HepG2 (cell line): Measurements from ENCODE around the gene DCUN1D3. TPM values are rescaled to one million over a fixed set of nuclear protein-coding genes. Genes with fewer than 3 reads are reported as not detected.
A peak's percentile ranks its signal among the peaks of the same experiment; 100 is the strongest.

ENCODE experiments used
- ETV6 ChIP-seq: sonication (generic); formaldehyde crosslinking; conservative IDR thresholded peaks from 2 replicates; pipeline ENCODE4 v1.4.0; 2020; ENCODE audit warnings: missing genetic modification reagents
- HMGA1 ChIP-seq: sonication (generic); formaldehyde crosslinking; conservative IDR thresholded peaks from 2 replicates; pipeline ENCODE4 v1.4.0; 2020; ENCODE audit warnings: missing genetic modification reagents
- PRPF4 ChIP-seq: fragments of 200-400 bp; formaldehyde crosslinking; IDR thresholded peaks from 2 replicates; pipeline ENCODE4 v1.6.1; 2016; ENCODE audit warnings: low read length, low read depth; ENCODE audit not compliant: poor library complexity, severe bottlenecking
- RAD51 ChIP-seq: fragments of 450-650 bp; IDR thresholded peaks from 2 replicates; pipeline ENCODE4 v1.6.1; 2016; ENCODE audit warnings: borderline replicate concordance
- RORA ChIP-seq: sonication (generic); formaldehyde crosslinking; IDR thresholded peaks from 2 replicates; pipeline ENCODE4 v1.5.0; 2020; ENCODE audit warnings: mild to moderate bottlenecking, missing genetic modification reagents, moderate library complexity
- SNAPC5 ChIP-seq: sonication (generic); formaldehyde crosslinking; IDR thresholded peaks from 2 replicates; pipeline ENCODE4 v1.8.1; 2023; ENCODE audit warnings: mild to moderate bottlenecking, missing genetic modification reagents, borderline replicate concordance
- SRSF9 ChIP-seq: fragments of 200-400 bp; formaldehyde crosslinking; IDR thresholded peaks from 2 replicates; pipeline ENCODE4 v1.6.1; 2018; ENCODE audit warnings: borderline replicate concordance, mild to moderate bottlenecking, low read depth, low read length; ENCODE audit not compliant: insufficient read depth, poor library complexity, severe bottlenecking
- ZBTB1 ChIP-seq: sonication (generic); formaldehyde crosslinking; IDR thresholded peaks from 2 replicates; pipeline ENCODE4 v1.4.0; 2020; ENCODE audit warnings: missing genetic modification reagents, borderline replicate concordance
- ZBTB42 ChIP-seq: sonication (generic); formaldehyde crosslinking; IDR thresholded peaks from 2 replicates; pipeline ENCODE4 v1.5.0; 2020; ENCODE audit warnings: mild to moderate bottlenecking, missing genetic modification reagents
- ZNF430 ChIP-seq: sonication (generic); formaldehyde crosslinking; IDR thresholded peaks from 2 replicates; pipeline ENCODE4 v1.9.0; 2021; ENCODE audit warnings: mild to moderate bottlenecking, missing genetic modification reagents
- ZNF616 ChIP-seq: sonication (generic); formaldehyde crosslinking; IDR thresholded peaks from 2 replicates; pipeline ENCODE4 v1.5.0; 2020; ENCODE audit warnings: low read depth, mild to moderate bottlenecking, missing genetic modification reagents
- ZNF646 ChIP-seq: sonication (generic); formaldehyde crosslinking; IDR thresholded peaks from 2 replicates; pipeline ENCODE4 v1.9.0; 2021; ENCODE audit warnings: mild to moderate bottlenecking, missing genetic modification reagents
- ZNF780A ChIP-seq: sonication (generic); formaldehyde crosslinking; IDR thresholded peaks from 2 replicates; pipeline ENCODE4 v1.8.0; 2022; ENCODE audit warnings: mild to moderate bottlenecking, missing genetic modification reagents, moderate library complexity
- polyA plus RNA-seq, 8 experiments: library from polyadenylated mRNA; depleted of rRNA in 3 of 8; stranded (reverse) in 7 of 8; unstranded in 1 of 8; fragments of >200 nt; fragmentation: Illumina TruSeq in 4 of 8; extraction: Trizol in 4 of 8; gene quantifications; 2 replicates each; pipeline versions ENCODE4 v1.2.1 to v1.2.3, GENCODE V29; 2011 to 2016; ENCODE audit warnings: low read depth in 4 of 8, missing spikeins in 1 of 8, mixed read lengths in 1 of 8; ENCODE audit not compliant: insufficient read depth in 1 of 8
- total RNA-seq, 5 experiments: library from RNA; depleted of rRNA; stranded (reverse); fragments of >200 nt; fragmentation: Illumina TruSeq; extraction: Trizol; gene quantifications; 2 replicates each; pipeline ENCODE4 v1.2.3, GENCODE V29; 2016; ENCODE audit warnings: low read depth in 1 of 5
- TF ChIP-seq, protein P1 (sequence below): sonication (generic); formaldehyde crosslinking; IDR thresholded peaks from 2 replicates; pipeline ENCODE4 v1.5.1; 2020; ENCODE audit warnings: missing genetic modification reagents, mild to moderate bottlenecking, borderline replicate concordance
- TF ChIP-seq, protein P2 (sequence below): sonication (generic); formaldehyde crosslinking; IDR thresholded peaks from 2 replicates; pipeline ENCODE4 v1.9.0; 2021; ENCODE audit warnings: missing genetic modification reagents, borderline replicate concordance

The DCUN1D3 gene
- total and polyA plus RNA-seq, 2 of the 13 experiments (the other 11 are each of a cell fraction or from before 2014, with no cell fraction given): 5.0 to 19.3 TPM

GRCh38 chr16:20806168-20807050, 93.7 kb downstream of the DCUN1D3 start, which contains the start of the genes ERI2 and REXO5 (continued):
- no peak; the same call in 1 of the 2 replicates for TF ChIP-seq ZBTB1 (CRISPR knock-in tag)
- peak; percentile 97 for TF ChIP-seq ETV6
- TF ChIP-seq, protein P1, sequence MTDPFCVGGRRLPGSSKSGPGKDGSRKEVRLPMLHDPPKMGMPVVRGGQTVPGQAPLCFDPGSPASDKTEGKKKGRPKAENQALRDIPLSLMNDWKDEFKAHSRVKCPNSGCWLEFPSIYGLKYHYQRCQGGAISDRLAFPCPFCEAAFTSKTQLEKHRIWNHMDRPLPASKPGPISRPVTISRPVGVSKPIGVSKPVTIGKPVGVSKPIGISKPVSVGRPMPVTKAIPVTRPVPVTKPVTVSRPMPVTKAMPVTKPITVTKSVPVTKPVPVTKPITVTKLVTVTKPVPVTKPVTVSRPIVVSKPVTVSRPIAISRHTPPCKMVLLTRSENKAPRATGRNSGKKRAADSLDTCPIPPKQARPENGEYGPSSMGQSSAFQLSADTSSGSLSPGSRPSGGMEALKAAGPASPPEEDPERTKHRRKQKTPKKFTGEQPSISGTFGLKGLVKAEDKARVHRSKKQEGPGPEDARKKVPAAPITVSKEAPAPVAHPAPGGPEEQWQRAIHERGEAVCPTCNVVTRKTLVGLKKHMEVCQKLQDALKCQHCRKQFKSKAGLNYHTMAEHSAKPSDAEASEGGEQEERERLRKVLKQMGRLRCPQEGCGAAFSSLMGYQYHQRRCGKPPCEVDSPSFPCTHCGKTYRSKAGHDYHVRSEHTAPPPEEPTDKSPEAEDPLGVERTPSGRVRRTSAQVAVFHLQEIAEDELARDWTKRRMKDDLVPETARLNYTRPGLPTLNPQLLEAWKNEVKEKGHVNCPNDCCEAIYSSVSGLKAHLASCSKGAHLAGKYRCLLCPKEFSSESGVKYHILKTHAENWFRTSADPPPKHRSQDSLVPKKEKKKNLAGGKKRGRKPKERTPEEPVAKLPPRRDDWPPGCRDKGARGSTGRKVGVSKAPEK: peak; percentile 98; the same call in 1 of the 2 replicates
- TF ChIP-seq HMGA1: no peak
- TF ChIP-seq SNAPC5 (CRISPR knock-in tag): peak; percentile 97
- 0 out of 2 replicates have a peak, but pooled peaks have one; percentile 31 for TF ChIP-seq ZNF646 (CRISPR knock-in tag)
- no peak for TF ChIP-seq SRSF9
- no peak for TF ChIP-seq RAD51
- TF ChIP-seq ZNF780A (CRISPR knock-in tag): peak; percentile 97
- TF ChIP-seq ZBTB42 (CRISPR knock-in tag): peak; percentile 89
- TF ChIP-seq ZNF616 (CRISPR knock-in tag): no peak
- TF ChIP-seq ZNF430: peak; percentile 99
- TF ChIP-seq, protein P2, sequence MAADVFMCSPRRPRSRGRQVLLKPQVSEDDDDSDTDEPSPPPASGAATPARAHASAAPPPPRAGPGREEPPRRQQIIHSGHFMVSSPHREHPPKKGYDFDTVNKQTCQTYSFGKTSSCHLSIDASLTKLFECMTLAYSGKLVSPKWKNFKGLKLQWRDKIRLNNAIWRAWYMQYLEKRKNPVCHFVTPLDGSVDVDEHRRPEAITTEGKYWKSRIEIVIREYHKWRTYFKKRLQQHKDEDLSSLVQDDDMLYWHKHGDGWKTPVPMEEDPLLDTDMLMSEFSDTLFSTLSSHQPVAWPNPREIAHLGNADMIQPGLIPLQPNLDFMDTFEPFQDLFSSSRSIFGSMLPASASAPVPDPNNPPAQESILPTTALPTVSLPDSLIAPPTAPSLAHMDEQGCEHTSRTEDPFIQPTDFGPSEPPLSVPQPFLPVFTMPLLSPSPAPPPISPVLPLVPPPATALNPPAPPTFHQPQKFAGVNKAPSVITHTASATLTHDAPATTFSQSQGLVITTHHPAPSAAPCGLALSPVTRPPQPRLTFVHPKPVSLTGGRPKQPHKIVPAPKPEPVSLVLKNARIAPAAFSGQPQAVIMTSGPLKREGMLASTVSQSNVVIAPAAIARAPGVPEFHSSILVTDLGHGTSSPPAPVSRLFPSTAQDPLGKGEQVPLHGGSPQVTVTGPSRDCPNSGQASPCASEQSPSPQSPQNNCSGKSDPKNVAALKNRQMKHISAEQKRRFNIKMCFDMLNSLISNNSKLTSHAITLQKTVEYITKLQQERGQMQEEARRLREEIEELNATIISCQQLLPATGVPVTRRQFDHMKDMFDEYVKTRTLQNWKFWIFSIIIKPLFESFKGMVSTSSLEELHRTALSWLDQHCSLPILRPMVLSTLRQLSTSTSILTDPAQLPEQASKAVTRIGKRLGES (CRISPR knock-in tag): peak; percentile 72
- 0 out of 2 replicates have a peak, but pooled peaks have one; percentile 22 for TF ChIP-seq RORA (CRISPR knock-in tag)
- no peak for TF ChIP-seq PRPF4
